A673 (cell line): ENCODE results near the gene MBD3. TPM values are rescaled to one million over a fixed set of nuclear protein-coding genes. Genes with fewer than 3 reads are reported as not detected.

ENCODE experiments used
- BruUV-seq: library from RNA; stranded (reverse); fragments of 400-500 nt; replicated peaks from 2 replicates; lab custom pipeline; 2021; lab: Mats Ljungman, UMichigan
- CTCF ChIA-PET: fragments of 300-600 bp; sonication (Branson Sonifier 250); formaldehyde crosslinking; loops from one replicate; lab custom pipeline; 2022; ENCODE audit warnings: antibody characterized with exemption; lab: Charles Lee
- POLR2A ChIA-PET: fragments of 300-600 bp; sonication (Branson Sonifier 250); formaldehyde crosslinking; loops from one replicate; lab custom pipeline; 2022; ENCODE audit warnings: antibody characterized with exemption; ENCODE audit not compliant: low non-redundant PET; lab: Charles Lee
- DNase-seq: peaks from one replicate; pipeline ENCODE4 v3.0.0-alpha.2; 2015; ENCODE audit warnings: low spot score
- H3K27ac ChIP-seq: fragments of 200-600 bp; sonication (generic); 2 replicates; pipeline ENCODE4 v1.5.1; 2016; ENCODE audit warnings: mixed run types, low read depth, mild to moderate bottlenecking, mixed read lengths, antibody characterized with exemption, low read length; ENCODE audit not compliant: poor library complexity, severe bottlenecking
- H3K27me3 ChIP-seq: fragments of 200-600 bp; sonication (generic); replicated peaks from 2 replicates; pipeline ENCODE4 v1.6.1; 2017; ENCODE audit warnings: mixed run types, low read depth, mild to moderate bottlenecking, mixed read lengths, antibody characterized with exemption, low read length; ENCODE audit not compliant: insufficient read depth, poor library complexity
- H3K36me3 ChIP-seq: fragments of 200-600 bp; sonication (generic); 2 replicates; pipeline ENCODE4 v1.6.1; 2016; ENCODE audit warnings: mixed run types, mild to moderate bottlenecking, mixed read lengths, antibody characterized with exemption, low read length; ENCODE audit not compliant: insufficient read depth, poor library complexity, severe bottlenecking
- H3K4me1 ChIP-seq: fragments of 200-600 bp; sonication (generic); 2 replicates; pipeline ENCODE4 v1.6.1; 2017; ENCODE audit warnings: mixed run types, mild to moderate bottlenecking, mixed read lengths, antibody characterized with exemption, low read length; ENCODE audit not compliant: insufficient read depth, poor library complexity, severe bottlenecking
- H3K4me3 ChIP-seq: fragments of 200-600 bp; sonication (generic); 2 replicates; pipeline ENCODE4 v1.5.1; 2016; ENCODE audit warnings: low read depth, mixed run types, mild to moderate bottlenecking, mixed read lengths, low read length; ENCODE audit not compliant: poor library complexity, severe bottlenecking
- H3K9me3 ChIP-seq: fragments of 200-600 bp; sonication (generic); 2 replicates; pipeline ENCODE4 v1.6.1; 2016; ENCODE audit warnings: mixed run types, low read depth, mild to moderate bottlenecking, mixed read lengths, antibody characterized with exemption, low read length; ENCODE audit not compliant: poor library complexity, severe bottlenecking
- EZH2 ChIP-seq: fragments of 200-600 bp; sonication (generic); IDR thresholded peaks from 2 replicates; pipeline ENCODE4 v1.6.1; 2017; ENCODE audit warnings: borderline replicate concordance, low read depth, mild to moderate bottlenecking, mixed read lengths, antibody characterized with exemption, low read length; ENCODE audit not compliant: poor library complexity, severe bottlenecking
- intact Hi-C: fragments of 100-400 bp; cut with micrococcal nuclease; formaldehyde crosslinking; loops from one replicate; pipeline ENCODE4 v1.10.0; 2022; ENCODE audit not compliant: unreplicated experiment
- total RNA-seq: library from RNA; stranded (reverse); gene quantifications from 2 replicates; pipeline ENCODE4 v1.2.3, GENCODE V29; 2021
- TF ChIP-seq, protein P1 (sequence below): fragments of 300-800, 200-600 bp; sonication (generic); conservative IDR thresholded peaks from 2 replicates; pipeline ENCODE4 v1.5.1; 2017; ENCODE audit warnings: low read depth, mild to moderate bottlenecking, antibody characterized with exemption, low read length, moderate library complexity, mixed read lengths

MBD3 gene
- total RNA-seq, 1 experiment from 2014 or later, result 138 TPM

DNA sequence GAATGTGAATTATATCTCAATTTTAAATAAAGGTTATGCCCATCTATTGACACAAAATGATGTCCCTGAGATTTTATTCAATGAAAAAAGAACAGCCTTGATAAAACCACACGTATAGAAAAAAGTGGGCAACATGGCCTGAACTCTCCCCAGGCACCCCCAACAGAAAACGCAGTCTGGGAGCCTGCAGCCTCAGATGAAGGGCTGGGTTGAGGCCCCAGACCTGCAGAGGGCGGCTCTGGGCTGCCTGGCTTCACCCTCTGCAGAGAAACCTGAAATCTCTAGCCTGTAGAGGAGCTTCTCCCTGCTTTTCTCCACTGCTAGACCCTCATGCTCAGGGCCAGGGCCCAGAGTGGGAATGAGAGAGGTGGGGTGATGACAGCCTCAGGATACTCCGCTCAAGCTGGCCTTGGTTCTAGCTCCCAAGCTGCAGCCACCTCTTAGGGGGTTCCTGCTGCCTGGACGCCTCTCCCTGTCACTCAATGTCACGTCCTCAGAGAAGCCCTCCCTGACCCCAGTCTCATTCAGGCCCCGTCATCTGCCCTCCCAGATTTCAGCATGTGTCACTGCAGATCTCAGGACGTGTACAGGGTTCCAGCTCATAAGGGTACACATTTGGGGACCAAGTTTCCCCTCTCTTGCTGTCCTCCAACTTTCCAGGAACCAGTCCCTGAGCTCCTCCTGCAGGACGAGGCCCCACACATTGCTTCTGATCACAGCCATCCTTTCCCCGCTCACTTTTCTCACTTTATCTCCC lies 1.8 kb downstream of the MBD3 start:
- intact Hi-C loops, result loop anchor here (10.0 kb wide), 1 partner anchor 316 kb away; the partner anchor contains the start of gene FAM174C
- Histone ChIP-seq H3K27me3 (no peaks in the 10 kb centered on the region), H3K27ac (peak overlapping the region; percentile 100), H3K36me3 (peaks cover 8% of the 10 kb centered on the region), H3K4me3 (peak overlapping the region; percentile 100), H3K4me1 (peaks cover 10% of the 10 kb centered on the region), H3K9me3 (no peaks in the 10 kb centered on the region)
- CTCF ChIA-PET, result interaction anchor here (1.3 kb wide), 1 partner anchor 45 kb away, joined by 6 read pairs; no protein-coding TSS in a partner anchor
- BruUV-seq, result no TSS peak
- no peak for TF ChIP-seq EZH2
- TF ChIP-seq, protein P1, sequence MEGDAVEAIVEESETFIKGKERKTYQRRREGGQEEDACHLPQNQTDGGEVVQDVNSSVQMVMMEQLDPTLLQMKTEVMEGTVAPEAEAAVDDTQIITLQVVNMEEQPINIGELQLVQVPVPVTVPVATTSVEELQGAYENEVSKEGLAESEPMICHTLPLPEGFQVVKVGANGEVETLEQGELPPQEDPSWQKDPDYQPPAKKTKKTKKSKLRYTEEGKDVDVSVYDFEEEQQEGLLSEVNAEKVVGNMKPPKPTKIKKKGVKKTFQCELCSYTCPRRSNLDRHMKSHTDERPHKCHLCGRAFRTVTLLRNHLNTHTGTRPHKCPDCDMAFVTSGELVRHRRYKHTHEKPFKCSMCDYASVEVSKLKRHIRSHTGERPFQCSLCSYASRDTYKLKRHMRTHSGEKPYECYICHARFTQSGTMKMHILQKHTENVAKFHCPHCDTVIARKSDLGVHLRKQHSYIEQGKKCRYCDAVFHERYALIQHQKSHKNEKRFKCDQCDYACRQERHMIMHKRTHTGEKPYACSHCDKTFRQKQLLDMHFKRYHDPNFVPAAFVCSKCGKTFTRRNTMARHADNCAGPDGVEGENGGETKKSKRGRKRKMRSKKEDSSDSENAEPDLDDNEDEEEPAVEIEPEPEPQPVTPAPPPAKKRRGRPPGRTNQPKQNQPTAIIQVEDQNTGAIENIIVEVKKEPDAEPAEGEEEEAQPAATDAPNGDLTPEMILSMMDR, result peak; percentile 37
- DNase-seq, result peak; percentile 59
- POLR2A ChIA-PET, result no interaction called here

DNA sequence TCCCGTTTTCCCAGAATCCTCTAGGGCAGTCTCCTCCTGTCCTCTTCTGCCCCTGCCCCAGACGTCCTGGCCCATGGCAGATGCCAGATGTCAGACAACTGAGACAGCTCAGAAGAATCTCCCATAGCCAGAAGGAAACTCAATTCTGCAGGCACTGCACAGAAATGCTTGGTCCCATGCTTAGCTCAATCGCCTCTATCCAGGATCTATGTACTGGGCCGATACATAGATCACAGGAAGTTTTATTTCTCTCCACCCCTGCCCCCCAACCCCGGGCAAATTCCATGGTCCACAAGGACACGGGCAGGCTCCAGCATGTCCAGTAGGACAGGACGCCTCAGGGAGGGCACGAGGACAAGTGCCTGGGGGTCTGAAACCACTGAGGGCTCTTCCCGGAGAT lies 4.8 kb downstream of the MBD3 start:
- no peak overlapping the region for H3K4me3 ChIP-seq
- H3K27me3 ChIP-seq, result no peaks in the 10 kb centered on the region
- BruUV-seq, result no TSS peak
- TF ChIP-seq, protein P1, result no peak
- no peak for TF ChIP-seq EZH2
- intact Hi-C loops, result no loop called here
- H3K36me3 ChIP-seq, result peaks cover 20% of the 10 kb centered on the region
- no peak for DNase-seq
- H3K27ac ChIP-seq, result peak overlapping the region; percentile 42
- ChIA-PET POLR2A (interaction anchor here (0.6 kb wide), 1 partner anchor 9 kb away, joined by 4 read pairs; no protein-coding TSS in a partner anchor), CTCF (no interaction called here)
- H3K9me3 ChIP-seq, result no peaks in the 10 kb centered on the region
- peaks cover 10% of the 10 kb centered on the region for H3K4me1 ChIP-seq

DNA sequence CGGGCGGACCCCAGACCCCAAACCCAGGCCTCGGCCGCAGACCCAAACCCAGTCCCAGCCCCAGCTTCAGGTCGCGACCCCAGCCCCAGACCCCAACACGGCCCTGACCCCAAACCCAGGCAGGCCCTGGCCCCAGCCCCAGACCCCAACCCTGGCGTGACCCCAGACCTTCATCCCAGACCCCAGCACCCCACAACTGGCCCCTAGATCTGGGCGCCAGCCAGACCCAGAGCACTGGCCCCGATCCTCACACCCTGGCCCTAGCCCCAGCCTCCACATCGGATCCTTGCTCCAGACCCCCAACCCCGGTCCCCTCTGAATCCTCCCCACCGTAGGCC lies 7.5 kb downstream of the MBD3 start:
- CTCF ChIA-PET, result no interaction called here
- intact Hi-C loops, result no loop called here
- Histone ChIP-seq H3K4me1 (peaks cover 2% of the 10 kb centered on the region), H3K9me3 (no peaks in the 10 kb centered on the region), H3K36me3 (peaks cover 45% of the 10 kb centered on the region), H3K27me3 (no peaks in the 10 kb centered on the region), H3K4me3 (no peak overlapping the region), H3K27ac (no peak overlapping the region)
- POLR2A ChIA-PET, result no interaction called here
- TF ChIP-seq, protein P1, result no peak
- BruUV-seq, result no TSS peak
- DNase-seq, result no peak
